Naive thymus-derived CD8-positive, alpha-beta T cell (primary cell): ENCODE results near the gene NT5M. TPM values are rescaled to one million over a fixed set of nuclear protein-coding genes. Genes with fewer than 3 reads are reported as not detected.
"Not testable (repeated sequence)": the region's sequence is repeated elsewhere in the genome, so short reads cannot be mapped to it uniquely, and the experiment has no call there.

ENCODE experiments used
- ATAC-seq, 2 donors: fragments of 150-1000 bp; cut with Tn5 transposase in 1 of 2; sonication (Bioruptor Pico), chemical (Tn5 transposase) in 1 of 2; 1 replicate in 1 of 2; 2 replicates in 1 of 2; pipeline ENCODE4 v1.10.0; 2021; ENCODE audit warnings: mild to moderate bottlenecking in 2 of 2, moderate library complexity in 2 of 2
- POLR2A ChIA-PET: fragments of 350-600 bp; sonication (Branson Sonifier 250); formaldehyde crosslinking; loops from one replicate; lab custom pipeline; 2021; ENCODE audit warnings: antibody characterized with exemption; lab: Charles Lee
- DNase-seq, 10 donors: peaks; one replicate each; pipeline versions ENCODE4 v3.0.0 to v3.0.0-alpha.2; 2020 to 2022
- H3K27ac Mint-ChIP-seq, 10 donors: one replicate each; pipeline ENCODE4 v1.8.0; 2020 to 2022; ENCODE audit warnings: mild to moderate bottlenecking in 10 of 10, mixed read lengths in 10 of 10, moderate library complexity in 4 of 10, inconsistent platforms in 1 of 10
- H3K27me3 Mint-ChIP-seq, 5 donors: one replicate each; pipeline ENCODE4 v1.8.0; 2021 to 2022; ENCODE audit warnings: mixed read lengths in 5 of 5
- H3K36me3 Mint-ChIP-seq, 3 donors: one replicate each; pipeline ENCODE4 v1.8.0; 2020 to 2022; ENCODE audit warnings: mixed read lengths in 3 of 3, mild to moderate bottlenecking in 2 of 3, inconsistent platforms in 1 of 3
- H3K4me1 Mint-ChIP-seq, 4 donors: one replicate each; pipeline ENCODE4 v1.8.0; 2021 to 2022; ENCODE audit warnings: mixed read lengths in 4 of 4
- H3K4me3 Mint-ChIP-seq, 10 donors: one replicate each; pipeline ENCODE4 v1.8.0; 2020 to 2022; ENCODE audit warnings: mild to moderate bottlenecking in 10 of 10, mixed read lengths in 10 of 10, moderate library complexity in 6 of 10, inconsistent platforms in 1 of 10
- H3K9me3 Mint-ChIP-seq, 9 donors: one replicate each; pipeline ENCODE4 v1.8.0; 2020 to 2022; ENCODE audit warnings: mixed read lengths in 9 of 9, mild to moderate bottlenecking in 3 of 9, inconsistent platforms in 1 of 9, moderate library complexity in 1 of 9
- polyA plus RNA-seq, 3 donors: library from polyadenylated mRNA; unstranded; fragments of 300-500 nt; fragmentation: Illumina TruSeq; gene quantifications; one replicate each; pipeline ENCODE4 v1.2.3, GENCODE V29; 2021
- total RNA-seq, 8 experiments: library from RNA in 2 of 8; stranded (reverse) in 2 of 8; gene quantifications; one replicate each; pipeline ENCODE4 v1.2.3 and lab custom pipeline; 2021 to 2026

The NT5M gene
- total and polyA plus RNA-seq, 5 experiments from 2014 or later, result 1.5 to 5.5 (median 1.9) TPM

DNA sequence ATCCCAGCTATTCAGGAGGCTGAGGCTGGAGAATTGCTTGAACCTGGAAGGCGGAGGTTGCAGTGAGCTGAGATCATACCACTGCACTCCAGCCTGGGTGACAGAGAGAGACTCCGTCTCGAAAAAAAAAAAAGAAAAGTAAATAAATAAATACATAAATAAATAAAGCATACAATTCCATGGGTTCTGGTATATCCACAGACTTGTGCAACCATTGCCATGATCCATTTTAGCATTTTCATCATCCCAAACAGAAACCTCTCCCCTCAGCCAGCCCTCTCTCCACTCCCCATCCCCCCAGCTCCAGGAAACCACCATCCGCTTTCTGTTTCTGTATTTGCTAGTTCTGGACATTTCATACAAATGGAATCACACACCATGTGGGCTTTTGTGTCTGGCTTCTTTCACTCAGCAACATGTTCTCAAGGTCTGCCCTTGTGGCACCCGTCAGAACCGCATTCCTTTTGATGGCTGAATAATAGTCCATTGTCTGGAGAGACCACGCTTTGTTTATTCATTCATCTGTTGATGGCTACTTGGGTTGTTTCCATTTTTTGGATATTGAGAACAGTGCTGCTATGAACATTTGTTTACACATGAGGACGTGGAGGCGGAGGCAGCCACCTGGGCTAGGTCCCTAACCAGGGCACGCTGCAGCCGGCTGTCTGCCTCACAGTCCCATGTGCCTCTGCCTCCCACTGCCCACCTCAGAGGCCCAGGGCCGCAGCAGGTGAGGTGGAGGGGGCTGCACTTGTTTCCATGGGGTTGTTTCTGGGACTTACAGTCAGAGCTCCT, 76.2 kb downstream of the NT5M start:
- H3K4me1 Mint-ChIP-seq, result peaks cover 0 to 8% (median 1%) of the 10 kb centered on the region in 4 donors
- no peaks in the 10 kb centered on the region for H3K36me3 Mint-ChIP-seq
- DNase-seq (no peak), ATAC-seq (no peak)
- H3K4me3 Mint-ChIP-seq, result no peak overlapping the region
- POLR2A ChIA-PET, result interaction anchor here (0.8 kb wide), 1 partner anchor 12 kb away, joined by 3 read pairs; no protein-coding TSS in a partner anchor
- peak overlapping the region in 1 of 10 donors; percentile 76 for H3K27ac Mint-ChIP-seq
- no peaks in the 10 kb centered on the region for H3K9me3 Mint-ChIP-seq
- peaks cover 0 to 4% (median 0%) of the 10 kb centered on the region in 5 donors for H3K27me3 Mint-ChIP-seq

DNA sequence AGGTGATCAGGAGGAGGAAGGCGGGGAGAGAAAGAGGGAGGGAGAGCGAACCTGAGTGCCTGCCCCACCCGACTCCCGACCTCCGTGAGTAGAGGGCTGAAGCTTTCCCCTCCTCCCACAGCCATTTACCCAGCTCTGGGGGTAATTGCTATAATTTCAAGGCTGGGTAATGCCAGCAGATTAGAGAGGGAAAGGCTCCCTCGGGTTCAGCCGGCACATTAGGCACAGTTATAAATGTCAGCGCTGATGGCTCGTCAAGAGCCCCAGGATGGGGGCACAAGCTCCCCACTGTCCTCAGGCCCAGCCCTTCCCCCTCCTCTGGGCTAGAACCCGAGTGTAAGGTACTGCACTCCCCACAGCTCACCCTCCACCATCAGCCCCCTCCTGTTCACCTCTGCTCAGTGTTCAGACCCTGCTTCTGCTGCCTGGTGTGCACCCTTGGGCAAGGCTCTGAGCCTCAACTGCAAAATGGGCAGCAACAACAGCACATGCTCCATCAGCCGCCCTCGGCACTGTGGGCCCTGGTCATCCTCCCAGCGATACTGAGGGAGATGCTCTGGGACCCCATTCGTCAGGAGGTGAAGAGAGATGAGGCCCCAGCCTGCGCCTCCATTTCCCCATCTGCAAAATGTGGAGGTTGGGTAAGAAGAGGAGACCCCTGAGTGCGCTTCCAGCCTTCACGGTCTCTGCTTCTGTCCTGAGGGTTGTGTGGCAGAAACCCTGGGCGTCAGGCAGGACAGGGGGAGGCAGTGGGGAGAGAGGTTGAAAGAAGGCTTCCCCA, 77.2 kb downstream of the NT5M start:
- peaks cover 0 to 6% (median 1%) of the 10 kb centered on the region in 4 donors for H3K4me1 Mint-ChIP-seq
- H3K4me3 Mint-ChIP-seq, result no peak overlapping the region
- peaks cover 0 to 4% (median 0%) of the 10 kb centered on the region in 5 donors for H3K27me3 Mint-ChIP-seq
- H3K27ac Mint-ChIP-seq, result peak overlapping the region in 1 of 10 donors; percentile 43
- DNase-seq (no peak), ATAC-seq (no peak)
- POLR2A ChIA-PET, result no interaction called here
- H3K36me3 Mint-ChIP-seq, result no peaks in the 10 kb centered on the region
- no peaks in the 10 kb centered on the region for H3K9me3 Mint-ChIP-seq

DNA sequence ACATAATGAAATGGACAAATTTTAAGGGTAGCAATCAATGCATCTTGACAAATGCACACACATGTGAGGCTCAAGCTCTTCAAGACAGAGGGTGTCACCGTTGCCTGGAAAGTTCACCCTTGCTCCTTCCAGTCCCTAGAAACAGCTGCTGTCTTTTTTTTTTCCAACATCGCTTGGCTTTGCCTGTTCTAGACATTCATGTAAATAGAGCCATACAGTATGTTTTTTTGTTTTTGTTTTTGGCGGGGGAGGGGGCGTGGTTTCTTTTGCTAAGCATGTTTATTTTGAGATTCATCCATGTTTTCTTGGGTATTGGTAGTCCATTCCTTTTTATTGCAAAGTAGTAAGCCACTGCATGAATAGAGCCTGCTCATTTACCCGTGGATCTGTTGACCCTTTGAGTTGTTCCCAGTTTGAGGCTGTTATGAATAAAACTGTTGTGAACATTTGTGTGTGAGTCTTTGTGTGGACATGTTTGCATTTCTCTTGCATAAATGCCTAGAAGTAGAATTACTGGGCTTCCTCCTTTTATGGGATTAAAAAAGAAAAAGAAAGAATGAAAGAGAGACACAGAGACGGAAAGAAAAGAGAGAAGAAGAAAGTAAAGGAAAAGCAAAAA, 78.4 kb downstream of the NT5M start:
- H3K36me3 Mint-ChIP-seq, result no peaks in the 10 kb centered on the region
- POLR2A ChIA-PET, result interaction anchor here (1.4 kb wide), 1 partner anchor 9 kb away, joined by 5 read pairs; no protein-coding TSS in a partner anchor
- no peak overlapping the region for H3K27ac Mint-ChIP-seq
- peaks cover 0 to 9% (median 2%) of the 10 kb centered on the region in 4 donors for H3K4me1 Mint-ChIP-seq
- no peak overlapping the region for H3K4me3 Mint-ChIP-seq
- H3K9me3 Mint-ChIP-seq, result no peaks in the 10 kb centered on the region
- peaks cover 0 to 4% (median 0%) of the 10 kb centered on the region in 5 donors for H3K27me3 Mint-ChIP-seq
- ATAC-seq (no peak), DNase-seq (no peak)

DNA sequence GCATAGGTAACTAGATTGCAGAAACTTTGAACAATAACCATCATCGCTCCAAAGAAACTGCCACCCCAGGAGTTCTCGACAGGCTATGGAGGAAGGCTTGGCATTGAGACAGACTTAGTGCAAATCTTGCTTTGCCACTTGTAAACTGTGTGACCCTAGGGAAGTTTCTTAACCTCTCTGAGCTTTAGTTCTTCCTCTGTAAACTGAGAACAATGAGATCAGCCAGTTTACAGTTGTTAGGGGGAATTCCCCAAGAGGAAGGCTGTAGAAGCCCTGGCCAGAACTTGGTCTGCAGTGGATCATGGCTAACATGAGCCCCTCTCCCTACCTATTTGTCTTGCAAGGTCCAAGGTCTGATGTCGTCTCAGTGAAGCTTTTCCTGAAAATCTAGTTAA, 78.9 kb downstream of the NT5M start:
- POLR2A ChIA-PET, result interaction anchor here (1.4 kb wide), 1 partner anchor 9 kb away, joined by 5 read pairs; no protein-coding TSS in a partner anchor
- DNase-seq, result no peak
- no peaks in the 10 kb centered on the region for H3K36me3 Mint-ChIP-seq
- H3K27ac Mint-ChIP-seq, result no peak overlapping the region
- peaks cover 0 to 9% (median 2%) of the 10 kb centered on the region in 4 donors for H3K4me1 Mint-ChIP-seq
- H3K4me3 Mint-ChIP-seq, result no peak overlapping the region
- ATAC-seq, result no peak
- peaks cover 0 to 4% (median 0%) of the 10 kb centered on the region in 5 donors for H3K27me3 Mint-ChIP-seq
- no peaks in the 10 kb centered on the region for H3K9me3 Mint-ChIP-seq

DNA sequence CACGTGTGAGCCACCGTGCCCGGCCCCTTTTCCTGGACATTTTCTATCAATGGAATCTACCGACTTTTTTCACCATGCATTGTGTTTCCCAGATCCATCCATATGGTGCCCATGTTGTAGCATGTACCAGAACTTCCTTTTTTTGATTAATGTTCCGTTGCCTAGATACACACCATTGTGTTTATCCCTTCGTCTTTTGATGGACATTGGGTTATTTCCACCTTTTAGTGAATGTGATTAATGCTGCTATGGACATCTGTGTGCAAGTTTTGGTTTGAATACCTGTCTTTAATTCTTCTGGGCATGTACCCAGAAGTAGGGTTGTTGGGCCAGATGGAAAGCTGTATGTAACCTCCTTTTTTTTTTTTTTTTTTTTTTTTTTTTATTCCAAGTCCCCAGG, 79.8 kb downstream of the NT5M start:
- Mint-ChIP-seq H3K27ac (no peak overlapping the region), H3K36me3 (no peaks in the 10 kb centered on the region), H3K27me3 (peaks cover 0 to 4% (median 0%) of the 10 kb centered on the region in 5 donors), H3K9me3 (no peaks in the 10 kb centered on the region), H3K4me1 (peaks cover 0 to 9% (median 7%) of the 10 kb centered on the region in 4 donors), H3K4me3 (no peak overlapping the region)
- POLR2A ChIA-PET, result interaction anchor here (1.4 kb wide), 1 partner anchor 8 kb away, joined by 5 read pairs; no protein-coding TSS in a partner anchor
- ATAC-seq (no peak), DNase-seq (no peak)

DNA sequence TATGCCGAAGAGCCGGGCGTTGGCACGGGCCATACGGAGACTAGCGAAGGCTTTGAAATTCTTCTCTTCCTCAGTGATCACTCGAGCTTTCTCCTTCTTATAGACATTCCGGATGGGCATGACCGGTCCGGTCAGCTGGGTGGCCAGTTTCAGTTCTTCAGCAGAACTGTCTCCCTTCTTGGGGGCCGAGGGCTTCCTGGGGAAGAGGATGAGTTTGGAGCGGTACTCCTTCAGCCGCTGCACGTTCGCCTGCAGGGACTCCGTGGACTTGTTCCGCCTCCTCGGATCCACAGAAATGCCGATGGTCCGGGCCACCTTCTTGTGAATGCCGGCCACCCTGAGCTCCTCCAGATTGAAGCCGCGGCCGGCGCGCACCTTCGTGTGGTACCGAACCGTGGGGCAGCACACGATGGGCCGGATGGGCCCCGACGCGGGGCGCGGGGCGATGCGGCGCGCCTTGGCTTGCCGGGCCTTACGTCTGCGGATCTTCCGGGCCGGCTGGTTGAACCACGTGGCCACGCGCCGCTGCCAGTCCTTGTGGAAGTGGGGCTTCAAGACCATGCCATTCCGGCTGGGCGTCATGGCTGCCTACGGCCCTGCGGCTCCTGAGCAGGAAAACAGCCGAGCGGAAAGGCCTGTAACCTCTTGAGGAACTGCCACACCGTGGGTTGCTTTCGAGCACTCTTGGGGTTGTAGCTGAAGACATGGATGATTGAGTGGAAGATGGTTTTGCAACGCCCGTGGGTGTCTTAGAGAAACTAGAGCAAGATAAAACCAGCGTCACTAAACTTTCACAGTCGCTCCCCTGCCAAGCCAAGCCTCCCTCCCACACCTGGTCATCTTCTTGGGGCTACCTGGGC, 80.5 kb downstream of the NT5M start:
- H3K27me3 Mint-ChIP-seq, H3K4me3 Mint-ChIP-seq, H3K4me1 Mint-ChIP-seq, ATAC-seq, H3K9me3 Mint-ChIP-seq, DNase-seq, H3K27ac Mint-ChIP-seq, POLR2A ChIA-PET, H3K36me3 Mint-ChIP-seq: not testable (repeated sequence)

DNA sequence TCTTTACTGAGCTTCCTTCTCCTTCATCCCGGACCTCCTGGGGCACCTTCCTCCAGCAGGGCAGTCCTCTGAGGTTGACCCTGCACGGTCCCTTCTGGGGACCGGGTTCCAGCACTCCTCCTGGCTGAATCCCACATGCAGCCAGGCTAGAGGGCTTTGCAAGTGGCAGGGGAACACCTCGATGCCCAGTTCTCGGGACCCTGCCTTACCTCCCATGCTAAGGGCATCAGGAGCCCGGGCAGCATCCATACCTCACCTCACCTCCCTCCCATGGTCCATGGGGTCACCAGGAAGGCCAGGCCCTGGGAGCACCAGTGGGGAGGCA, 81.1 kb downstream of the NT5M start:
- ATAC-seq (no peak), DNase-seq (no peak)
- H3K36me3 Mint-ChIP-seq, result no peaks in the 10 kb centered on the region
- peaks cover 0 to 4% (median 0%) of the 10 kb centered on the region in 5 donors for H3K27me3 Mint-ChIP-seq
- peaks cover 0 to 9% (median 7%) of the 10 kb centered on the region in 4 donors for H3K4me1 Mint-ChIP-seq
- no peaks in the 10 kb centered on the region for H3K9me3 Mint-ChIP-seq
- H3K4me3 Mint-ChIP-seq, result no peak overlapping the region
- POLR2A ChIA-PET, result no interaction called here
- no peak overlapping the region for H3K27ac Mint-ChIP-seq

DNA sequence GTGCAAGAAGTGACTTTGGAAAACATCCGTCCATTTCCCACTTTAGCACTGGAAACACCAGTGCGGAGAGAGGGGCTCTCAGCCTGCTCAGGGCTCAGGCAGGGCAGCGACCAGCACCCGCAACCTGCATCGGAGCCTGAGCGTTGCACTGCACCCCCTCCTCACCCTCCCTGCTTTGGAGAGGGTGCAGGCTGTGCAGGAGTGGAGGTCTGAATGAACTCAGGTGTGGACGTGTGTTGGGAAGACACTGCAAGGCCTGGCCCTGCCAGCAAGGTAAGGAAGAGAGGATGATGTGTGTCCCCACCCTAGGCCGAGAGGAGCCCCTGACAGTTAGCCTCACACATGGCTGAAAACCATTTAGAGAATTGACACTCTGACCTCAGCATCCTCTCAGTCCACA, 81.8 kb downstream of the NT5M start:
- no peak for DNase-seq
- no peak overlapping the region for H3K4me3 Mint-ChIP-seq
- no peaks in the 10 kb centered on the region for H3K36me3 Mint-ChIP-seq
- no peaks in the 10 kb centered on the region for H3K9me3 Mint-ChIP-seq
- H3K27ac Mint-ChIP-seq, result no peak overlapping the region
- peaks cover 0 to 9% (median 7%) of the 10 kb centered on the region in 4 donors for H3K4me1 Mint-ChIP-seq
- peaks cover 0 to 4% (median 0%) of the 10 kb centered on the region in 5 donors for H3K27me3 Mint-ChIP-seq
- no peak for ATAC-seq
- POLR2A ChIA-PET, result no interaction called here

DNA sequence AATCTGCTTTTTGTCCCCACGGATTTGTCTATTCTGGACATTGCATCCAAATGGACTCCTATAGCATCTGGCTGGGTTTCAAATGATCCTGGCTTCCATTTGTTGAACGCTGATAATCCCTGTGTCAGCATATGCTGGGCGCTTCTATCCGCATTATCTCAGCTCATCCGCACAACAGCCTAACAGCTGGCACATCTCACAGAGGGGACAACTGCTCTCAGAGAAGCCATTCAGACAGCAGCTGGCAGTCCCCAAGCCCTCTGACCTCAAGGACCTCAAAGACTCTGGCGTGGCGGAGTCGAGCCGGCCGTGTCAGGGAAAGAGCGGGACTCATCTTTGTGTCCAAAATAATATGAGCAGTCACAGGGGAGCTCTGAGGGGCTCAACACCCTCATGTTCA, 82.3 kb downstream of the NT5M start:
- Mint-ChIP-seq H3K36me3 (no peaks in the 10 kb centered on the region), H3K27me3 (peaks cover 0 to 4% (median 0%) of the 10 kb centered on the region in 5 donors), H3K4me3 (no peak overlapping the region), H3K9me3 (no peaks in the 10 kb centered on the region), H3K4me1 (peaks cover 0 to 12% (median 7%) of the 10 kb centered on the region in 4 donors), H3K27ac (no peak overlapping the region)
- no peak for ATAC-seq
- no peak for DNase-seq
- POLR2A ChIA-PET, result no interaction called here

DNA sequence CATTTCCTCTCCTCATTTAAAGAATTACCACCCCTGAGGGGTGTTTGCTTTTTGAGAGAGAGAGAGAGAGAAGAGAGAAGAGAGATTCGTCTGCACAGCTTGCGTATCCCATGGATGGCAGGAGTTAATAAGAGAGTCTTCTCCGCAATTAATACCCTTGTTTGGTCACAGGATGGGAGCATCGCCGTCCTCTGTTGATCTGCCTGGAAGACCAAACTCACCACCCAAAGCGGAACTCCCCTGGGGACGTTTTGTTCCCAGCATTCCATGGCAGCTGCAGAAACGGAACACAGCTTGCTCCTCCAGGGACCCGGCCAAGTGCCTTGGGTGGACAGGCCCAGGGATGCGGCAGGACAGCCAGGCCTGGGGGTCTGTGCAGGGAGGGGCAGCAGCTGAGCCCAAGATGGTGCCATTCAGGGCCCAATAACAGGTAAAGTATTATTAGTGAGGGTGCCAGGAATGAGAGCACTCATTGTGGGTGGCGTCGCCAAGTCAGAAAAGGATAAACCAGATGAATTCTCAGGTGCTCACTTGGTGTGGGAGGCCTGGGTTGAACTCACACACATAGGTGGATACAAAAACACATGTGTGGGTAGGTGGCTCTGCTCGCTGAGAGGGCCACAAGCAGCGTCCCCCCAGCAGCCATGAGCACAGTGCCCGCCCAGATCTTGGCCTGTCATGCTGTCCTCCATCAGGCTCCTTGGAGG, 83.1 kb downstream of the NT5M start:
- DNase-seq (no peak), ATAC-seq (no peak)
- peak overlapping the region in 3 of 10 donors; percentile 20 to 58 (median 37) for H3K27ac Mint-ChIP-seq
- peaks cover 4 to 14% (median 8%) of the 10 kb centered on the region in 4 donors for H3K4me1 Mint-ChIP-seq
- POLR2A ChIA-PET, result no interaction called here
- peaks cover 0 to 4% (median 0%) of the 10 kb centered on the region in 5 donors for H3K27me3 Mint-ChIP-seq
- no peaks in the 10 kb centered on the region for H3K36me3 Mint-ChIP-seq
- no peak overlapping the region for H3K4me3 Mint-ChIP-seq
- H3K9me3 Mint-ChIP-seq, result no peaks in the 10 kb centered on the region

DNA sequence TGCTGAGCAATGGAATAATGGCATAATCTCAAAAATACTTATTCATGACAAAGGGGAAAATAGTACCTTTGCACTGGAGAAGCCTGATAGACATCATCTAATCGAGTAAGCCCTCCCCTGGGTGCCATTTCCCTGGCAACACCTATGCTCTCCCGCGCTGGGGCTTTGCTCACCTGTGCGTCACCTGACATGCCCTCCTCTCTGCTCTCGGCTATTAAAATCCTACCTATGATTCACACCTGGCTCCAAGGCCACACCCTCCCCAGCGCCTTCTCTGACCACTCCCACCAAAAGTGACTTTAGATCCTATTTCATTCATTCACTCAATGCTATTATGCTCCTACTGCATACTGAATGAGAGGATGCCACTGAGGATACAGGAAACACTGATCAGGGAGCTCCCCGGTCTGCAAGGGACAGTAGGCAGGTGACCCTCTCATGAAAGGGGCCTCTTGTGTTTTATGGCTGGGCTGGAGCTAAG, 83.9 kb downstream of the NT5M start:
- Mint-ChIP-seq H3K36me3 (no peaks in the 10 kb centered on the region), H3K27ac (peak overlapping the region in 4 of 10 donors; percentile 8 to 58 (median 36)), H3K27me3 (peaks cover 0 to 4% (median 0%) of the 10 kb centered on the region in 5 donors), H3K4me3 (no peak overlapping the region), H3K9me3 (no peaks in the 10 kb centered on the region), H3K4me1 (peaks cover 12 to 20% (median 15%) of the 10 kb centered on the region in 4 donors)
- DNase-seq, result no peak
- POLR2A ChIA-PET, result no interaction called here
- no peak for ATAC-seq
